ENCODE measurements around the gene UBAC2. TPM values are rescaled to one million over a fixed set of nuclear protein-coding genes. Genes with fewer than 3 reads are reported as not detected.

The UBAC2 gene
- total and polyA plus RNA-seq, 7 donors = 31.8 to 73.9 (median 47.6) TPM

DNA sequence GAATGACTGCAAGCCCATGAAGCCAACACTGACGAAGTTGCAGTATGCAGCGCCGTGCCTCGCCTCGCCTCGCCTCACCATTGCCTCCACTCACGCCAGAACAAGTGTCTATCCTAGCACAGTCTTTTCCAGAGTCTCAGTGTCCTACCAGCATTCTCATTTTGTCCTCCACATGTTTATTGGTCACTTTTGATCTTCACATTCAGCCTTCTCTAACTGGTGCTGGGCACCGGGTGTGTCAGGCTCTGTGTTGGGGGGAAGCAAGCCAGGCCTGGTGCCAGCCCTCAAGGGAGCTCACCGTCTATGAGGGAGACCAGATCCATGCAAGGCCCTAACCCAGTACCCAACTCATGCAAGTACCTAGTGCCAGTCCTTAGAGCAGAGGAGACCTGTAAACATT is 176.3 kb downstream of the UBAC2 start:
- H3K9me3 ChIP-seq = no peaks in the 10 kb centered on the region
- intact Hi-C loops (cut with DNase I) = no loop called here
- H3K4me3 ChIP-seq = no peak overlapping the region
- TF ChIP-seq, protein P1, sequence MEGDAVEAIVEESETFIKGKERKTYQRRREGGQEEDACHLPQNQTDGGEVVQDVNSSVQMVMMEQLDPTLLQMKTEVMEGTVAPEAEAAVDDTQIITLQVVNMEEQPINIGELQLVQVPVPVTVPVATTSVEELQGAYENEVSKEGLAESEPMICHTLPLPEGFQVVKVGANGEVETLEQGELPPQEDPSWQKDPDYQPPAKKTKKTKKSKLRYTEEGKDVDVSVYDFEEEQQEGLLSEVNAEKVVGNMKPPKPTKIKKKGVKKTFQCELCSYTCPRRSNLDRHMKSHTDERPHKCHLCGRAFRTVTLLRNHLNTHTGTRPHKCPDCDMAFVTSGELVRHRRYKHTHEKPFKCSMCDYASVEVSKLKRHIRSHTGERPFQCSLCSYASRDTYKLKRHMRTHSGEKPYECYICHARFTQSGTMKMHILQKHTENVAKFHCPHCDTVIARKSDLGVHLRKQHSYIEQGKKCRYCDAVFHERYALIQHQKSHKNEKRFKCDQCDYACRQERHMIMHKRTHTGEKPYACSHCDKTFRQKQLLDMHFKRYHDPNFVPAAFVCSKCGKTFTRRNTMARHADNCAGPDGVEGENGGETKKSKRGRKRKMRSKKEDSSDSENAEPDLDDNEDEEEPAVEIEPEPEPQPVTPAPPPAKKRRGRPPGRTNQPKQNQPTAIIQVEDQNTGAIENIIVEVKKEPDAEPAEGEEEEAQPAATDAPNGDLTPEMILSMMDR (IDR thresholded peaks at IDR 0.05) = no peak
- TF ChIP-seq POLR2A (IDR thresholded peaks at IDR 0.05) = no peak
- TF ChIP-seq POLR2AphosphoS5 (IDR thresholded peaks at IDR 0.05) = no peak
- TF ChIP-seq EP300 (IDR thresholded peaks at IDR 0.05) = no peak
- no peak for DNase-seq
- no peaks in the 10 kb centered on the region for H3K4me1 ChIP-seq
- peaks cover 0 to 35% (median 3%) of the 10 kb centered on the region in 4 donors for H3K36me3 ChIP-seq
- 94 to 96% methylated on average over 9 of the region's 9 CpGs for whole genome bisulfite sequencing, 2 donors
- no peaks in the 10 kb centered on the region for H3K27me3 ChIP-seq
- no peak overlapping the region for H3K27ac ChIP-seq

DNA sequence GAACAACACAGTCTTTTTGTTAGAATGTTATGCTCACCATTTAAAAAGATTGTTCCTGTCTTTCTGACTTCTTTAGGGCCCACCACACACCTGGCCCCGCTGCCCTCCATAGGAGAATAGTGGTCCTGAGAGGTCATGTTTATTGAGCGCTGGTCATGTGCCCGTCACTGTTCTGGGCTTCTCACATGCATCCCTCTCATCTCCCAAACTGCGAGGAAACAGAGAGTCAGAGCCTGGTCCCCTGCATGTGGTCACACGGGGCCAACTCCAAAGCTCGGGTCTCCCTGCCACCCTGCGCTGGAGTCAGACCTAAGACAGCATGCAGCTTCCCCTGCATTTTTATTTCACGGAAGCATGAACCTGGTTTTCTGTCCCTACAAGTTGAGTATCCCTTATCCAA is 177.0 kb downstream of the UBAC2 start:
- peaks cover 0 to 35% (median 3%) of the 10 kb centered on the region in 4 donors for H3K36me3 ChIP-seq
- no peaks in the 10 kb centered on the region for H3K4me1 ChIP-seq
- no peaks in the 10 kb centered on the region for H3K27me3 ChIP-seq

DNA sequence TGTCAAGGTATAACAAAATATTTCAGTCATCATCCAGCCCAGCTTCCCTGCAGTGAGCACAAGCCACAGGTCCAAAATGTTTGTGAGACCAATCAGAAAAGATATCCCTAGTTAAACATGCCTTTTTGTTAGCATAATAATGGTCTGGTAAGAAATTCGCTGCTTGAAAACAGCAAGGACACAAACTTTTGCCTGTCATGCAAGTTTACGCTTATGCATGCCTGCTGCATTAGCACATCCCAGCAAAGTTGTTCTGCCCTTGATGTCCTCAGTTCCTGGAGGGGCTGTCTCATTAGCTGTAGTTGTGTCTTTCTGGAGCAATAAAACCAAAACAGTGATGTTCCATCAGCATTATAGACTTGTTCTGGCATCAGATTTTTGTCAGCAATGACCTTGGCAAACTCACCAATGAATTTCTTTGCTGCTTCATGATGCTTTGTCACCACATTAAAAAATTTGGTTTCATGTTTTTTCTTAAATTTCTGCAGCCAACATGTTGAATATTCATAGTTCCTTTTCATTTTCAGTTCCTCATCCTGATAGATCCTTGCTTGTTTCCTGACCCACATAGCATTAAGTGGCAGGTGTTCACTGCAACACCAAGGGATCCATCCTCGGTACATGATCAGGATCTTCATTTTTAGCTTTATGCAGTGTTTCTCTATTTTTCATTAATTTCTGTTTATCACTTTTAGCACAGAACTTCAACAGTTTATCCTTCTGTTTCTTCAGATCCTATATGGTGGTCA is 178.5 kb downstream of the UBAC2 start:
- Histone ChIP-seq H3K4me1 (no peaks in the 10 kb centered on the region), H3K9me3 (no peaks in the 10 kb centered on the region), H3K27me3 (no peaks in the 10 kb centered on the region), H3K4me3 (no peak overlapping the region), H3K36me3 (peaks cover 0 to 35% (median 3%) of the 10 kb centered on the region in 4 donors), H3K27ac (no peak overlapping the region)
- no peak for TF ChIP-seq EP300 (IDR thresholded peaks at IDR 0.05)
- TF ChIP-seq, protein P1 (IDR thresholded peaks at IDR 0.05) = no peak
- no peak for TF ChIP-seq POLR2AphosphoS5 (IDR thresholded peaks at IDR 0.05)
- TF ChIP-seq POLR2A (IDR thresholded peaks at IDR 0.05) = no peak
- WGBS, 2 donors = 84 to 94% methylated on average over 3 of the region's 3 CpGs
- DNase-seq = no peak
- intact Hi-C loops (cut with DNase I) = no loop called here

More for the DNA sequence above, 177.0 kb downstream of the UBAC2 start:
- TF ChIP-seq, protein P1 (IDR thresholded peaks at IDR 0.05) = no peak
- TF ChIP-seq EP300 (IDR thresholded peaks at IDR 0.05) = no peak
- no peak for TF ChIP-seq POLR2A (IDR thresholded peaks at IDR 0.05)
- no peak for TF ChIP-seq POLR2AphosphoS5 (IDR thresholded peaks at IDR 0.05)
- intact Hi-C loops (cut with DNase I) = no loop called here
- 97% methylated on average over 8 of the region's 8 CpGs for WGBS, 2 donors
- Histone ChIP-seq H3K4me3 (no peak overlapping the region), H3K9me3 (no peaks in the 10 kb centered on the region), H3K27ac (no peak overlapping the region)
- DNase-seq = peak; percentile 37

DNA sequence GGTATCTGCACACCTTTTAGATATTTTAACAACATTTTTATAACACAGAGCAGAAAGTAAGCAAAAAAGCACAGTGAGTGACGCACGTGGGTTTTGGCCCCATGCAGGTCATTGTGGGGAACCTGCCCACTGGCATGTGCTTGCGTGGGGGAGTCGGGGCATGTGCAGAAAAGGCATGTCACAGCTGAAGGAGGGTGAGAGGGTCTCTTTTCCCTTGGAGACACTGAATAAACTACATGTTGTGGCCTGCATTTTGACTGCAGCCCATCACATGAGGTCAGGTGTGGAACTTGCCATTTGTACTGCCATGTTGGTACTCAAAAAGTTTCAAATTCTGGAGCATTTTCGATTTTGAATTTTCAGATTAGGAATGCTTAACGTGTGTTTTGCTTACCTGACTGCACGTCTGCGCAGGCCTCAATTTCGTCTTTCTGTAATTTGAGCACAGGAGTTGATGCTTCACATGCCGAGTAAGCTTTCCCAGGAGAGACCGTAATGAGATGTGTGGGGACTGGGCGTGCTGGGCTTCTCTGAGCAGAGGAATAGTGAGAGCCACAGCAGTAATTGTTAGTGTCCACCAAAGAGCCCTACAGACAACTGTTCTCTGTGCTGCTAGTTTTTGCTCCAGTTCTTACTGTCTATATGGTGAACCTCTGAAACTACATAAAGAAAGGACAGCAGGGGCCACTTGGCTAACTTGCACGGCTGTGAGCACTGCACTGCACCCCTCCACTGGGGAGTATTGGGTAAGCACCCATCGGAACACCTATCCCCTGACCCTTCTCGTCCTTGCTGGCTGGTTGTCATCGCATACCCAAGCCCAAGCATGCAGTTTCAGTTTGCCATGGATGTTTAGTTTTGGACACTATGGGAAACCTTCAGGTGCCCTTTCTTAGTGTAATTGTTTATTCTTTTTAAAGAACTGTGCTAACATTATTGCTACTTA is 179.5 kb downstream of the UBAC2 start:
- H3K9me3 ChIP-seq = no peaks in the 10 kb centered on the region
- no peak overlapping the region for H3K27ac ChIP-seq
- no peak for DNase-seq
- WGBS, 2 donors = 97% methylated on average over 16 of the region's 16 CpGs
- no peaks in the 10 kb centered on the region for H3K27me3 ChIP-seq
- no peak overlapping the region for H3K4me3 ChIP-seq
- H3K36me3 ChIP-seq = peaks cover 0 to 35% (median 3%) of the 10 kb centered on the region in 4 donors
- no peaks in the 10 kb centered on the region for H3K4me1 ChIP-seq
- intact Hi-C loops (cut with DNase I) = no loop called here
- TF ChIP-seq, protein P1 (IDR thresholded peaks at IDR 0.05) = no peak
- TF ChIP-seq POLR2A (IDR thresholded peaks at IDR 0.05) (no peak), POLR2AphosphoS5 (IDR thresholded peaks at IDR 0.05) (no peak), EP300 (IDR thresholded peaks at IDR 0.05) (no peak)

Measured in sigmoid colon (tissue), 7 donors.